ENCODE results near the gene FRY.

DNA sequence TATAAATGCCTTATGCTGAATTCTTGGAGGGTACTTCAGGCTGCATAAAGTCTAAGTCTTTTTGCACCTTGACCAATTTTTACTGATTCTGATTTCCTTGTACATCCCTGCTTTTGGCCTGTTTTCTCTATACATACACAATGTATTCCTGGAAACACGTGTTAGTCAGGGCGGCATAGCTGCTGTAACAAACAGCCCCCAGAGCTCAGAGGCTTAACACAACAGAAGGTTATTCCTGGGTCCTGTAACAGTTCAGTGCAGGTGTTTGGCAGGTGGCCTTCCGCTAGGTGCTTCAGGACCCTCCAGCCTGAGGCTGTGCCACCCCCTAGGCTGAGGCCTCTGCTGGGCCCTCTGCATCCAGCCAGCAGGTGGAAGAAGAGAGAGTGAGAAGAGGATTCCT, 200.7 kb downstream of the FRY start:
- TF ChIP-seq POLR2AphosphoS5 (IDR thresholded peaks at IDR 0.05; ENCODE audit: low read depth, low read length), result no peak
- no peak for TF ChIP-seq POLR2A (IDR thresholded peaks at IDR 0.05; ENCODE audit: low read depth, low read length)

Data from GM12891 (cell line).